GM08714 (cell line): ENCODE results near the gene LRRC28.

Experiments
- H3K4me3 ChIP-seq: fragments of 200-500 bp; sonication (Bioruptor generic); 2 replicates; pipeline ENCODE4 v1.5.1; 2014; ENCODE audit warnings: mild to moderate bottlenecking, low read length, inconsistent platforms
- ZNF274 ChIP-seq: IDR thresholded peaks from 2 replicates; pipeline ENCODE4 v1.6.1; 2012; ENCODE audit warnings: mild to moderate bottlenecking, low read depth, low read length

Gene LRRC28

GRCh38 chr15:99265541-99266070, 14.3 kb downstream of the LRRC28 start:
- no peak for TF ChIP-seq ZNF274
- H3K4me3 ChIP-seq: no peak overlapping the region

- H3K4me3 ChIP-seq: no peak overlapping the region
- no peak for TF ChIP-seq ZNF274
Measured at GRCh38 chr15:99267957-99268356, 16.7 kb downstream of the LRRC28 start.

GRCh38 chr15:99268431-99268830, 17.1 kb downstream of the LRRC28 start:
- no peak for TF ChIP-seq ZNF274

GRCh38 chr15:99273801-99274200, 22.5 kb downstream of the LRRC28 start:
- H3K4me3 ChIP-seq: no peak overlapping the region
- TF ChIP-seq ZNF274: no peak

More at GRCh38 chr15:99268431-99268830, 17.1 kb downstream of the LRRC28 start:
- no peak overlapping the region for H3K4me3 ChIP-seq

- no peak for TF ChIP-seq ZNF274
- no peak overlapping the region for H3K4me3 ChIP-seq
Measured at GRCh38 chr15:99275061-99275460, 23.8 kb downstream of the LRRC28 start.

GRCh38 chr15:99275525-99276128, 24.3 kb downstream of the LRRC28 start:
- H3K4me3 ChIP-seq: no peak overlapping the region
- no peak for TF ChIP-seq ZNF274

GRCh38 chr15:99279290-99279689, 28.0 kb downstream of the LRRC28 start:
- no peak for TF ChIP-seq ZNF274
- H3K4me3 ChIP-seq: no peak overlapping the region

GRCh38 chr15:99279827-99280226, 28.5 kb downstream of the LRRC28 start:
- no peak for TF ChIP-seq ZNF274
- no peak overlapping the region for H3K4me3 ChIP-seq

- TF ChIP-seq ZNF274: no peak
- H3K4me3 ChIP-seq: no peak overlapping the region
Measured at GRCh38 chr15:99282121-99282520, 30.8 kb downstream of the LRRC28 start.

- H3K4me3 ChIP-seq: no peak overlapping the region
- no peak for TF ChIP-seq ZNF274
Measured at GRCh38 chr15:99282586-99282985, 31.3 kb downstream of the LRRC28 start.

GRCh38 chr15:99283717-99284116, 32.4 kb downstream of the LRRC28 start:
- no peak overlapping the region for H3K4me3 ChIP-seq
- no peak for TF ChIP-seq ZNF274

- H3K4me3 ChIP-seq: no peak overlapping the region
- no peak for TF ChIP-seq ZNF274
Measured at GRCh38 chr15:99291643-99292042, 40.4 kb downstream of the LRRC28 start.

GRCh38 chr15:99295840-99296239, 44.6 kb downstream of the LRRC28 start:
- no peak overlapping the region for H3K4me3 ChIP-seq
- no peak for TF ChIP-seq ZNF274

GRCh38 chr15:99296386-99296785, 45.1 kb downstream of the LRRC28 start:
- H3K4me3 ChIP-seq: no peak overlapping the region
- no peak for TF ChIP-seq ZNF274

- TF ChIP-seq ZNF274: no peak
Measured at GRCh38 chr15:99303907-99304306, 52.6 kb downstream of the LRRC28 start.

GRCh38 chr15:99305761-99306505, 54.7 kb downstream of the LRRC28 start:
- TF ChIP-seq ZNF274: no peak
- no peak overlapping the region; the same call in 1 of the 2 replicates for H3K4me3 ChIP-seq

More at GRCh38 chr15:99303907-99304306, 52.6 kb downstream of the LRRC28 start:
- H3K4me3 ChIP-seq: no peak overlapping the region
